ENCODE measurements around the gene PDE3A. TPM values are rescaled to one million over a fixed set of nuclear protein-coding genes. Genes with fewer than 3 reads are reported as not detected.

The PDE3A gene
- total RNA-seq, 3 donors from 2014 or later = 7.0 to 11.5 (median 9.4) TPM

DNA sequence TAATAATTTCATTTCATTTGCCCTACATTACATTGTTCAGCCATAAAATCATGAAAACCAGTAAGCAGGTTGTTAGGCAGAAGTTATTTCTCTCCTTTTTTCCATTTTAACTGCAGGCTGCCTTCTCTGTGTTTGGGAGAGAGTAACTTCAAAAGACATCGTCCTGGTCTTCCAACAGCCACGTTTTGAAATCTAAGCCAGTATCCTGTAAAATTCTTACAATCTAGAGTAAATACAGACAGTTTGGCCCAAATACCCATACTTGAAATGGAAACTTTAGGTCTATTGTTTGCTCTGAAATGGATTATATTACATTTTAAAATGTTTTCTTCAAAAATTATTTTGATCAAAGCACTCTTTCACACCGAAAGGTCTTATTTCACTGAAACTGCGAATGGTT is 260.7 kb downstream of the PDE3A start:
- H3K4me1 ChIP-seq = no peaks in the 10 kb centered on the region
- no peaks in the 10 kb centered on the region for H3K9me3 ChIP-seq
- H3K4me3 ChIP-seq = no peak overlapping the region
- no peaks in the 10 kb centered on the region for H3K27me3 ChIP-seq
- H3K36me3 ChIP-seq = no peaks in the 10 kb centered on the region
- intact Hi-C loops (cut with DNase I; ENCODE audit: low total_unique reads) = no loop called here
- no peak overlapping the region for H3K27ac ChIP-seq
- no peak for DNase-seq (ENCODE audit: low spot score in 2 of 2)
- no peak for TF ChIP-seq POLR2A (IDR thresholded peaks at IDR 0.05)
- TF ChIP-seq, protein P1, sequence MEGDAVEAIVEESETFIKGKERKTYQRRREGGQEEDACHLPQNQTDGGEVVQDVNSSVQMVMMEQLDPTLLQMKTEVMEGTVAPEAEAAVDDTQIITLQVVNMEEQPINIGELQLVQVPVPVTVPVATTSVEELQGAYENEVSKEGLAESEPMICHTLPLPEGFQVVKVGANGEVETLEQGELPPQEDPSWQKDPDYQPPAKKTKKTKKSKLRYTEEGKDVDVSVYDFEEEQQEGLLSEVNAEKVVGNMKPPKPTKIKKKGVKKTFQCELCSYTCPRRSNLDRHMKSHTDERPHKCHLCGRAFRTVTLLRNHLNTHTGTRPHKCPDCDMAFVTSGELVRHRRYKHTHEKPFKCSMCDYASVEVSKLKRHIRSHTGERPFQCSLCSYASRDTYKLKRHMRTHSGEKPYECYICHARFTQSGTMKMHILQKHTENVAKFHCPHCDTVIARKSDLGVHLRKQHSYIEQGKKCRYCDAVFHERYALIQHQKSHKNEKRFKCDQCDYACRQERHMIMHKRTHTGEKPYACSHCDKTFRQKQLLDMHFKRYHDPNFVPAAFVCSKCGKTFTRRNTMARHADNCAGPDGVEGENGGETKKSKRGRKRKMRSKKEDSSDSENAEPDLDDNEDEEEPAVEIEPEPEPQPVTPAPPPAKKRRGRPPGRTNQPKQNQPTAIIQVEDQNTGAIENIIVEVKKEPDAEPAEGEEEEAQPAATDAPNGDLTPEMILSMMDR (IDR thresholded peaks at IDR 0.05) = no peak
- no peak for TF ChIP-seq POLR2AphosphoS5 (IDR thresholded peaks at IDR 0.05)

GRCh38 chr12:20629414-20630156 is 261.2 kb downstream of the PDE3A start:
- DNase-seq (ENCODE audit: low spot score in 2 of 2) = no peak
- no peaks in the 10 kb centered on the region for H3K9me3 ChIP-seq
- H3K36me3 ChIP-seq = no peaks in the 10 kb centered on the region
- no peak overlapping the region for H3K27ac ChIP-seq
- TF ChIP-seq POLR2AphosphoS5 (IDR thresholded peaks at IDR 0.05) = no peak
- no peak for TF ChIP-seq POLR2A (IDR thresholded peaks at IDR 0.05)
- TF ChIP-seq, protein P1 (IDR thresholded peaks at IDR 0.05) = no peak
- H3K4me3 ChIP-seq = no peak overlapping the region
- no peaks in the 10 kb centered on the region for H3K27me3 ChIP-seq
- H3K4me1 ChIP-seq = no peaks in the 10 kb centered on the region
- intact Hi-C loops (cut with DNase I; ENCODE audit: low total_unique reads) = no loop called here

DNA sequence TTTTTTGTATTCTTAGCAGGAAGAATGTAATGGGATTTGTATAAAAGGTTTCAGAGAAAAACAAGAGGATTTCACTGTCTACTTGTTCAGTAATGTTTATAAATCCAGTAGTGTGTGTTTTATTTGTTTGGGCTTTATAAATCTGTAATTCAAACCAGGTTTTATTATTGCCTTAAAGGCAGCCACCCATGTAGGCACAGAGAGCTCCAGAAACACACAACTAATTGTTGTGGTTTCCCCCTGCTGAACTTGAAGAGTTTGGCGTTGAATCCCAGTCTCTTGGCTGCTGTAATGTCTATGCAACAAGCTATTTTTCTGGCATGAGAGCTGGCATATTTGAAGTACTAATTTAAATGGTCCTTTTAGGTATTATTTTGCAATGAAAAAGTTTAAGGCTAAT is 263.4 kb downstream of the PDE3A start:
- H3K36me3 ChIP-seq = no peaks in the 10 kb centered on the region
- no peaks in the 10 kb centered on the region for H3K9me3 ChIP-seq
- H3K4me3 ChIP-seq = no peak overlapping the region
- DNase-seq (ENCODE audit: low spot score in 2 of 2) = no peak
- no peaks in the 10 kb centered on the region for H3K4me1 ChIP-seq
- no peaks in the 10 kb centered on the region for H3K27me3 ChIP-seq
- TF ChIP-seq, protein P1 (IDR thresholded peaks at IDR 0.05) = no peak
- TF ChIP-seq POLR2A (IDR thresholded peaks at IDR 0.05) = no peak
- TF ChIP-seq POLR2AphosphoS5 (IDR thresholded peaks at IDR 0.05) = no peak
- H3K27ac ChIP-seq = no peak overlapping the region
- intact Hi-C loops (cut with DNase I; ENCODE audit: low total_unique reads) = no loop called here

DNA sequence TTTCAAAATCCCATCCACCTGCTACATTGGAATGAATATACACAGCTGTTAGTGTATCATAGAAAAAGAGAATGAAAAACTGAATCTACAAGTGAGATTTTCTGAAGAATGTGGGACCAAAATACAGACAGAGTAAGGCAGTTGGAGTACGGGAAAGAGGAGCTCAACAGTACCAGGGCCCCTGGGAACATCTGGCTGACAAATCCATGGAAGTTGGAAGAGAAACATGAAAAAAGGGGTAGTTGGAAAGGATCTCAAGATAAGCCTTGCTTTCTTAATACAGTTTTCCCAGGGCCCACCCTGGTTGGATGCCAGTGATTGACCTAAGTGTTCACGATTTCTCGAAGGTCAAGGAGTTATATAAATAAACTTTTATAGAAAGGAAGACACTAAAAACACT is 272.8 kb downstream of the PDE3A start:
- no peaks in the 10 kb centered on the region for H3K4me1 ChIP-seq
- H3K4me3 ChIP-seq = no peak overlapping the region
- H3K27ac ChIP-seq = no peak overlapping the region
- H3K9me3 ChIP-seq = no peaks in the 10 kb centered on the region
- DNase-seq (ENCODE audit: low spot score in 2 of 2) = no peak
- intact Hi-C loops (cut with DNase I; ENCODE audit: low total_unique reads) = no loop called here
- no peaks in the 10 kb centered on the region for H3K36me3 ChIP-seq
- TF ChIP-seq POLR2A (IDR thresholded peaks at IDR 0.05) = no peak
- no peaks in the 10 kb centered on the region for H3K27me3 ChIP-seq

- Histone ChIP-seq H3K4me1 (no peaks in the 10 kb centered on the region), H3K27me3 (no peaks in the 10 kb centered on the region), H3K36me3 (no peaks in the 10 kb centered on the region), H3K4me3 (no peak overlapping the region), H3K27ac (no peak overlapping the region), H3K9me3 (no peaks in the 10 kb centered on the region)
- intact Hi-C loops (cut with DNase I; ENCODE audit: low total_unique reads) = no loop called here
- no peak for DNase-seq (ENCODE audit: low spot score in 2 of 2)
- TF ChIP-seq, protein P1 (IDR thresholded peaks at IDR 0.05) = no peak
- no peak for TF ChIP-seq POLR2A (IDR thresholded peaks at IDR 0.05)
- no peak for TF ChIP-seq POLR2AphosphoS5 (IDR thresholded peaks at IDR 0.05)
Observed at GRCh38 chr12:20643822-20644221, 275.5 kb downstream of the PDE3A start.

Data from breast epithelium (tissue), 4 donors.